GM12864 (cell line): Measurements from ENCODE around the gene UPF3A.
A peak's percentile ranks its signal among the peaks of the same experiment; 100 is the strongest.

Source experiments
- DNase-seq: peaks from one replicate; pipeline ENCODE4 v3.0.0-alpha.2; 2011; ENCODE audit warnings: low read depth
- H3K4me3 ChIP-seq: 2 replicates; pipeline ENCODE4 v1.5.1; 2011; ENCODE audit warnings: mild to moderate bottlenecking, low read depth, low read length, control low read depth
- CTCF ChIP-seq: IDR thresholded peaks from 2 replicates; pipeline ENCODE4 v1.5.1; 2011; ENCODE audit warnings: low read depth, mild to moderate bottlenecking, moderate library complexity, low read length, control low read depth, inconsistent platforms; ENCODE audit errors: missing control alignments

The UPF3A gene

DNA sequence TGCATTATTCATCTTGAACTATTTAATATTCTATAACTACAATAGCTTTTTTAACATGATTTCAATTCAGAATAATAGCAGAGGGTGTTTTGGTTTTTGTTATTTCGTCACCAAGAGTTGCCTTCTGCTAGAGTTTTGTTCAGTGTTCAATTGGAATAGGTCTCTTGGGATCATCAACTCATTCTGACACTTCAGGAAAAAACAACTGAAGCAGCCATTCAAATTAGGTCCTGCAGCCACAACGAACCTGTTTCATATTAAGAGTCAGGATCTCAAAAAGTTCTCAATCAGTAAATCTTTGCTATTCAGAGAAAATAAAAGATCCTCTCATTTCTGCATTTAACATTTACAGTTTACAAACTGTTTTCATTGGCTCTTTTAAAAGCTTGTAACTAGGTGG is 30.5 kb downstream of the UPF3A start:
- DNase-seq: no peak
- H3K4me3 ChIP-seq: no peak overlapping the region; the same call in 1 of the 2 replicates
- no peak for TF ChIP-seq CTCF

DNA sequence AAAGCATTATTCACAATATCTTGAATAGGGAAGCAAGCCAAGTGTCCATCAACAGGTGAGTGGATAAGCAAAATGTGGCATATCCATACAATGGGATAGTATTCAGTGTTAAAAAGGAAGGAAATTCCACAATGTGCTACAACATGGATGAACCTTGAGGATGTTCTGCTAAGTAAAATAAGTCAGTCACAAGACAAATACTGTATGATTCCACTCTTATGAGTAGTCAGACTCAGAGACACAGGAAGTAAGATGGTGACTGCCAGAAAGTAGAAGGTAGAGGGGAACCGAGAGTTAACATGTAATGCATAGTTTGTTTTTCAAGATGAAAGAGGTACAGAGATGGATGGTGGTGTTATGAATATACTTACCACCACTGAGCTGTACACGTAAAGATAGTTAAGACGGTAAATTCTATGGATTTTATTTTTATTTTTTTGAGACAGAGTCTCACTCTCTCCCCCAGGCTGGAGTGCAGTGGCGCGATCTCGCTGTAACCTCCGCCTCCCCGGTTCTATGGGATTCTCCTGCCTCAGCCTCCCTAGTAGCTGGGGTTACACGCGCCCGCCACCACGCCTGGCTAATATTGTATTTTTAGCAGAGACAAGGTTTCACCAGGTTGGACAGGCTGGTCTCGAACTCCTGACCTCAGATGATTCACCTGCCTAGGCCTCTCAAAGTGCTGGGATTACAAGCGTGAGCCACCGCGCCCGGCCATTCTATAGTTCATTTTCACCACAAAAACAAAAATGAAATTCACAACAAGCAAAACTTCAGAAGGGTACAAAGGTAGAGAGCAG is 31.9 kb downstream of the UPF3A start:
- TF ChIP-seq CTCF: no peak
- DNase-seq: peak; percentile 72
- peak overlapping the region; percentile 93 for H3K4me3 ChIP-seq

DNA sequence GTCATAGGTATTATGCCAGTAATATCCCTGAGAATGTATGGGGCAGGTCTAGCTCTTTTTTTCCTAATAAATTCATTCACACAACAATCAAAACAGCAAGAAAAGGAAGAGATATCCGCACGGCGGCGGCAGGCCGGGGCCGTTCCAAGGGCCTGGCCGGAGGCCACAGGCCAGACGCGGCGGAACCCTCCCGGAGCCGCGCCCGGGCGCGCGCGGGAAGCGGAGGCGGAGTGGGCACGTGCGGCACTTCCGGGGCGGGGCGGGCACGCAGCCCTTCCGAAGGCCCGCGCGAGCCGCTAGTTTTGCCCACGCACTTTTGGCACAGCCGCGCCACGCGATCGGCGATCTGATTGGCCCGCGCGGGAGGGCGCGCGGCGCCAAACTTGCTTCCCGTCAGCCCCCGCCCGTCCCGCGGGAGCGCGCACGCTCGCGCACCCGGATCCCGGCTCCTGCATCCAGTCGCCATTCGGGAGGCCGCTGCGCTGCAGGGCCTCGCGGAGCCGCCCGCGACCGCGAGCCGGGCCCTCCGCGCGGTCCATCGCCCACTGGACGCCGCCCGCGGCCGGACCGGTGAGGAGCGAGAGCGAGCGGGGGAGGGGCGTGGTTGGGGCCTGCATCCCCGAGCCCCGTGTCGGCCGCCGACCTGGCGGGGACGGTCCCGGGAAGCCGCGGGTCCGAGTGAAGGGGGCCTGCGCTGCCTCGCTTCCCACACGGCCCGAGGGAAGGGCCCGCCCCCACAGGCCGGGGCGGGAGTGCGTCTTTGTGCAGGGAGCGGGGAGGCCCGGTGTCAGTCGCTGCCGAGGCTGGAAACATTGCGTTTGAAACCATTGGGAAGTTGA is 32.9 kb downstream of the UPF3A start, which contains the start of gene CHAMP1:
Gene CHAMP1 (plus strand): TSS at position 430 of the 839 bp plus-strand sequence. CDS start 9,340 bp downstream, outside the sequence.
- TF ChIP-seq CTCF: no peak
- peak; percentile 85 for DNase-seq
- H3K4me3 ChIP-seq: peak within 1 kb of the TSS; percentile 93

DNA sequence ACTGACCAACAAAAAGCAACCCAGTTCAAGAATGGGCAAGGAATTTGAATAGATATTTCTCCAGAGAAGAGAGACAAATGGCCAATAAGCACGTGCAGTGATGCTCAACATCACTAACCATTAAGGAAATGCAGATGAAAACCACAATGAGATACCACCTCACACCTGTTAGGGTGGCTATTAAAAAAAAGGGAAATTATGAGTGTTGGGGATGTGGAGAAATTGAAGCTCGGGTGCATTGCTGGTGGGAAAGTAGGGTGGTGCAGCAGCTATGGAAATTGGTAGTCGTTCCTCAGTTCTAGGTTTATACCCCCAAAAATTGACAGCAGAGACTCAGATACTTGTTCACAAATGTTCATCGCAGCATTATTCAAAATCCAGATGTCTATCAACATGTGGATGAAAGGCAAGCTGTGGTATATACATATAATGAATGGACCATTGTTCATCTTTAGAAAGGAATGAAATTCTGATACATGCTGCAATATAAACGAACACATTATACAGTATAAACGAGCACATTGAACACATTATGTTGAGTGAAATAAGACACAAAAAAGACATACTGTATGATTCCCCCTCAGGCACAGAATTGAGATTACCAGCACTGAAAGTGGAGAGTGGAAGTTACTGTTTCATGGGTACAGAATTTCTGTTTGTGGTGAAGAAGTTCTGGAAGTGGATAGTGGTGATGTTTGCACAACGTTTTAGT is 33.8 kb downstream of the UPF3A start:
- peak overlapping the region; percentile 93 for H3K4me3 ChIP-seq

DNA sequence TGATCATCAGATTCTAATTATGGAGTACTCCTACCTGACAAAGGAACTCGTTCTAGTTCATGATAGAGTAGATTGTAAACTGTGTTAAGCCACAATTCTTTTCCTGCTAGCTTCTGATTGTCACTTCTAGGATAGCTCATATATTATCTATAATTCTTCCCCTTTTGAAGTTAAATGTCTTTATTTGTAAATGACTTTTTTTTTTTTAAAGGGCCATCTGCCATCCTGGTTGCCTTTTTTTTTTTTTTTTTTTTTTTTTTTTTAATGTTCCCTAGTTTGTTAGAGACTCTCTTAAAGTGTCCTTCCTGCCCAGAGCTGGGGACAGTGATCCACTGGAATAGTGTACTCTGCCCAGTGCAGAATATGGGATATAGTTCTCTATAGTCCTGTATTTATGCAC is 37.2 kb downstream of the UPF3A start:
- no peak for TF ChIP-seq CTCF
- DNase-seq: no peak
- no peak overlapping the region for H3K4me3 ChIP-seq

More for the DNA sequence above, 33.8 kb downstream of the UPF3A start:
- TF ChIP-seq CTCF: no peak
- DNase-seq: no peak

GRCh38 chr13:114319441-114319913 is 38.1 kb downstream of the UPF3A start:
- no peak for TF ChIP-seq CTCF
- H3K4me3 ChIP-seq: no peak overlapping the region
- DNase-seq: no peak
